Upper lobe of left lung (tissue), 6 donors: ENCODE measurements around the gene KRR1. TPM values are rescaled to one million over a fixed set of nuclear protein-coding genes. Genes with fewer than 3 reads are reported as not detected.
A peak's percentile ranks its signal among the peaks of the same experiment; 100 is the strongest.
"Not testable (repeated sequence)": the region's sequence is repeated elsewhere in the genome, so short reads cannot be mapped to it uniquely, and the experiment has no call there.

Source experiments
- ATAC-seq, 2 donors: fragments of 200-7000 bp; cut with Tn5 transposase; one replicate each; pipeline ENCODE4 v1.9.1; 2022; ENCODE audit warnings: mild to moderate bottlenecking in 2 of 2, moderate library complexity in 2 of 2; ENCODE audit not compliant: low FRiP score in 2 of 2
- DNase-seq, 2 donors: peaks; one replicate each; pipeline ENCODE4 v3.0.0-alpha.2; 2019 to 2020
- H3K27ac ChIP-seq, 4 donors: fragments of 200-600 bp; sonication (generic); one replicate each; pipeline ENCODE4 v1.5.1; 2016 to 2019
- H3K27me3 ChIP-seq, 4 donors: fragments of 200-600 bp; sonication (generic); one replicate each; pipeline ENCODE4 v1.5.1; 2017 to 2019
- H3K36me3 ChIP-seq, 4 donors: fragments of 200-600 bp; sonication (generic); one replicate each; pipeline ENCODE4 v1.5.1; 2016 to 2019
- H3K4me1 ChIP-seq, 4 donors: fragments of 200-600 bp; sonication (generic); one replicate each; pipeline ENCODE4 v1.5.1; 2018 to 2019
- H3K4me3 ChIP-seq, 4 donors: fragments of 200-600 bp; sonication (generic); one replicate each; pipeline ENCODE4 v1.5.1; 2017 to 2019; ENCODE audit warnings: mild to moderate bottlenecking in 2 of 4, moderate library complexity in 1 of 4
- H3K9me3 ChIP-seq, 4 donors: fragments of 200-600 bp; sonication (generic); one replicate each; pipeline ENCODE4 v1.5.1; 2018 to 2019
- EP300 ChIP-seq, 4 donors: sonication (generic); formaldehyde crosslinking; IDR thresholded peaks; one replicate each; pipeline ENCODE4 v1.5.1; 2017; ENCODE audit warnings: antibody characterized with exemption in 4 of 4, control low read depth in 2 of 4
- POLR2A ChIP-seq, 4 donors: fragments of 450-650 bp; IDR thresholded peaks; one replicate each; pipeline ENCODE4 v1.5.1; 2016 to 2017; ENCODE audit warnings: antibody characterized with exemption in 4 of 4, mild to moderate bottlenecking in 2 of 4
- POLR2AphosphoS5 ChIP-seq, 2 donors: sonication (generic); formaldehyde crosslinking; IDR thresholded peaks; one replicate each; pipeline ENCODE4 v1.5.1; 2017; ENCODE audit warnings: antibody characterized with exemption in 2 of 2
- WGBS, 2 donors: methylation state at CpG; one replicate each; pipeline ENCODE4 v1.1.5; 2017 to 2018; 5-methylcytosine and 5-hydroxymethylcytosine counted together
- total RNA-seq, 6 donors: library from RNA; depleted of rRNA in 4 of 6; stranded (reverse); fragments of >200 nt in 4 of 6; gene quantifications; one replicate each; pipeline versions ENCODE4 v1.1.0 to v1.2.1, GENCODE V29; 2016 to 2021
- TF ChIP-seq, protein P1 (sequence below), 6 experiments: fragments of 450-650 bp in 4 of 6; fragments of 200-600 bp in 2 of 6; sonication (generic) in 2 of 6; IDR thresholded peaks; one replicate each; pipeline ENCODE4 v1.5.1; 2016 to 2019; ENCODE audit warnings: antibody characterized with exemption in 6 of 6
- donor health status: DM: no; HTN: no; CAD: no; lungs with moderate emphysema.
- donor health status: DM: no; HTN: yes; CAD: no; lungs with severe emphysema.

The KRR1 gene
- total RNA-seq, 6 donors from 2014 or later, result 24.5 to 44.6 (median 35.7) TPM

DNA sequence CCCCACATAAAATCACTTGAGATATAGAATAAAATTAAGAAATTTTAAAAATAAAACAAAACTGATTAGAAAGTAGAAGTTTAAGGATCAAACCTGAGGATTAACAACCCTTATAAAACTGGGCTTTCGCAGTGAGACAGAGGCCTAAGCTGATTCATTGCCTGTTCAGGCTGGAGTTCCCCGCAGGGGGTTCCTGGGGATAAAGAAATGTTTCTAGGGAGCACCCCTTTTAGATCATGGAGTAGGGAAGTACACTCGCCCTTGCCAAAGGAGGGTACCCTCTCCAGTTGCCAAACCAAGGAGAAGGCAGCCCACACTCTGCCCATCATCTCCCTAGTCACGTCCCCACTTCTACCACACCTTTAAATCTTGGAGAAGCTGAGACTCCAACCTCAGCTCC is 24.1 kb downstream of the KRR1 start:
- H3K27me3 ChIP-seq, result no peaks in the 10 kb centered on the region
- H3K9me3 ChIP-seq, result no peaks in the 10 kb centered on the region
- no peak overlapping the region for H3K27ac ChIP-seq
- ATAC-seq (no peak), DNase-seq (no peak)
- H3K4me3 ChIP-seq, result no peak overlapping the region
- 90 to 95% methylated on average over 4 of the region's 4 CpGs for WGBS, 2 donors
- H3K4me1 ChIP-seq, result peaks cover 4 to 17% (median 11%) of the 10 kb centered on the region in 4 donors
- TF ChIP-seq POLR2A (IDR thresholded peaks at IDR 0.05), result no peak
- no peak for TF ChIP-seq EP300 (IDR thresholded peaks at IDR 0.05)
- TF ChIP-seq, protein P1, sequence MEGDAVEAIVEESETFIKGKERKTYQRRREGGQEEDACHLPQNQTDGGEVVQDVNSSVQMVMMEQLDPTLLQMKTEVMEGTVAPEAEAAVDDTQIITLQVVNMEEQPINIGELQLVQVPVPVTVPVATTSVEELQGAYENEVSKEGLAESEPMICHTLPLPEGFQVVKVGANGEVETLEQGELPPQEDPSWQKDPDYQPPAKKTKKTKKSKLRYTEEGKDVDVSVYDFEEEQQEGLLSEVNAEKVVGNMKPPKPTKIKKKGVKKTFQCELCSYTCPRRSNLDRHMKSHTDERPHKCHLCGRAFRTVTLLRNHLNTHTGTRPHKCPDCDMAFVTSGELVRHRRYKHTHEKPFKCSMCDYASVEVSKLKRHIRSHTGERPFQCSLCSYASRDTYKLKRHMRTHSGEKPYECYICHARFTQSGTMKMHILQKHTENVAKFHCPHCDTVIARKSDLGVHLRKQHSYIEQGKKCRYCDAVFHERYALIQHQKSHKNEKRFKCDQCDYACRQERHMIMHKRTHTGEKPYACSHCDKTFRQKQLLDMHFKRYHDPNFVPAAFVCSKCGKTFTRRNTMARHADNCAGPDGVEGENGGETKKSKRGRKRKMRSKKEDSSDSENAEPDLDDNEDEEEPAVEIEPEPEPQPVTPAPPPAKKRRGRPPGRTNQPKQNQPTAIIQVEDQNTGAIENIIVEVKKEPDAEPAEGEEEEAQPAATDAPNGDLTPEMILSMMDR (IDR thresholded peaks at IDR 0.05), result no peak
- no peak for TF ChIP-seq POLR2AphosphoS5 (IDR thresholded peaks at IDR 0.05)
- H3K36me3 ChIP-seq, result no peaks in the 10 kb centered on the region

- H3K9me3 ChIP-seq, H3K4me3 ChIP-seq, DNase-seq, ATAC-seq, H3K36me3 ChIP-seq, H3K27me3 ChIP-seq: not testable (repeated sequence)
- WGBS, 2 donors, result 93% methylated on average over 2 of the region's 2 CpGs
- Histone ChIP-seq H3K4me1 (peaks cover 8 to 18% (median 16%) of the 10 kb centered on the region in 4 donors), H3K27ac (peak overlapping the region in 1 of 4 donors; percentile 5)
Observed at GRCh38 chr12:75484450-75484849, 27.0 kb downstream of the KRR1 start.

DNA sequence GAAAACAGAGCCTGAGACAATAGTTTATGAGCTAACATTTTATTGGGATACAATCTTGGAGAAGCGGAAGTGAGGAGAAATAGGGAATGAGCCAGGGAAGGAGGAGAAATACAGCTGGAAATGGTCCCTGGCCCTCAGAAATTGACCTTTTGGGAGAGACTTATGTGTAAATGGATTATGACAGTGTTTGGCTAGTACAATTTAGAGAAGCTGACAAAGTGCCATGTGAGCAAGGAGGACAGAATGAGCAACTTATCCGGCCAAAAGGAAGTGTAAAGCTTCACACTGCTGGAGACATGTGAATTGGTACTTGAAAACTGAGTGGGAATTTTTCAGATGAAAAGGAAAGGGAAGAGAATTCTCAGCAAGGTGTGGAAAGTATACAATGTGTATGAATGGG is 28.0 kb downstream of the KRR1 start:
- no peak for DNase-seq
- Histone ChIP-seq H3K27me3 (no peaks in the 10 kb centered on the region), H3K4me3 (peak overlapping the region in 2 of 4 donors; percentile 47 to 51), H3K9me3 (no peaks in the 10 kb centered on the region), H3K4me1 (peaks cover 9 to 22% (median 16%) of the 10 kb centered on the region in 4 donors), H3K36me3 (no peaks in the 10 kb centered on the region), H3K27ac (peak overlapping the region in 3 of 4 donors; percentile 30 to 83 (median 55))
- TF ChIP-seq POLR2AphosphoS5 (IDR thresholded peaks at IDR 0.05) (no peak), POLR2A (IDR thresholded peaks at IDR 0.05) (no peak), EP300 (IDR thresholded peaks at IDR 0.05) (no peak)
- TF ChIP-seq, protein P1 (IDR thresholded peaks at IDR 0.05), result no peak
- no peak for ATAC-seq
- WGBS, 2 donors, result 48 to 51% methylated on average over 2 of the region's 2 CpGs

DNA sequence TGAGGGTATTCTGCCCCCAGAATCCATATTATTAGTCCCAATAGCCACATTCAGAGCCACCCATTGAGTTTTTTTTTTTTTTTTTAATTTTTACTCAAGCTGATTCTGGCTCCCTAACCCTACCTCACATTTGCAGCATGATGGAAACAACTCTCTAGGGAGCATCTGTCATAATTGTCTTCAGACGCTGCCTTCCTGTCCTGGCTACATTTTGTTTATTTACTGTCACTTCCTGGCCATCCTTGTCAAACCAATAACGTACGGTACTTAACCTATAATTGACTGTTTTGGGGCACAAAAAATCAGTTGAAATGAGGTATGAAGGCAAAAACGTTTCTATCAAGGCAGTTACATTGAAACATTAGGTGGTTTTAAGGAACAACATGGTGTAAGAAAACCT is 28.8 kb downstream of the KRR1 start:
- Histone ChIP-seq H3K9me3 (no peaks in the 10 kb centered on the region), H3K27me3 (no peaks in the 10 kb centered on the region), H3K27ac (peak overlapping the region in 3 of 4 donors; percentile 30 to 83 (median 55)), H3K36me3 (no peaks in the 10 kb centered on the region), H3K4me3 (peak overlapping the region in 3 of 4 donors; percentile 31 to 51 (median 47)), H3K4me1 (peaks cover 9 to 22% (median 16%) of the 10 kb centered on the region in 4 donors)
- no peak for ATAC-seq
- TF ChIP-seq EP300 (IDR thresholded peaks at IDR 0.05), result no peak
- no peak for TF ChIP-seq POLR2AphosphoS5 (IDR thresholded peaks at IDR 0.05)
- TF ChIP-seq POLR2A (IDR thresholded peaks at IDR 0.05), result no peak
- TF ChIP-seq, protein P1 (IDR thresholded peaks at IDR 0.05), result no peak
- DNase-seq, result no peak
- 17 to 29% methylated on average over 4 of the region's 4 CpGs for whole genome bisulfite sequencing, 2 donors

- DNase-seq (no peak), ATAC-seq (peak in 1 of 2 donors; percentile 14)
- Histone ChIP-seq H3K36me3 (no peaks in the 10 kb centered on the region), H3K27me3 (no peaks in the 10 kb centered on the region), H3K27ac (peak overlapping the region; percentile 73 to 84 (median 79)), H3K4me1 (peaks cover 9 to 22% (median 16%) of the 10 kb centered on the region in 4 donors), H3K9me3 (no peaks in the 10 kb centered on the region), H3K4me3 (peak overlapping the region; percentile 8 to 51 (median 39))
- 50 to 70% methylated on average over 4 of the region's 4 CpGs for WGBS, 2 donors
- TF ChIP-seq, protein P1 (IDR thresholded peaks at IDR 0.05), result no peak
- no peak for TF ChIP-seq EP300 (IDR thresholded peaks at IDR 0.05)
- no peak for TF ChIP-seq POLR2A (IDR thresholded peaks at IDR 0.05)
- TF ChIP-seq POLR2AphosphoS5 (IDR thresholded peaks at IDR 0.05), result no peak
Observed at GRCh38 chr12:75481774-75482173, 29.6 kb downstream of the KRR1 start.
